Fibroblast of lung (primary cell): ENCODE measurements around the gene IMMP1L. TPM values are rescaled to one million over a fixed set of nuclear protein-coding genes. Genes with fewer than 3 reads are reported as not detected.

ENCODE experiments used
- DNase-seq, 2 donors: peaks; one replicate each; pipeline versions ENCODE4 v3.0.0 to v3.0.0-alpha.2; 2010; ENCODE audit warnings: low read depth in 2 of 2
- H2AFZ ChIP-seq: 2 replicates; pipeline ENCODE4 v1.5.1; 2012; ENCODE audit warnings: low read length, control low read depth, inconsistent platforms
- H3K27ac ChIP-seq: 2 replicates; pipeline ENCODE4 v1.5.1; 2011; ENCODE audit warnings: low read length, control low read depth; ENCODE audit not compliant: insufficient read depth
- H3K27me3 ChIP-seq: 2 replicates; pipeline ENCODE4 v1.5.1; 2011; ENCODE audit warnings: mild to moderate bottlenecking, low read length; ENCODE audit not compliant: control insufficient read depth, insufficient read depth
- H3K36me3 ChIP-seq: 2 replicates; pipeline ENCODE4 v1.5.1; 2011; ENCODE audit warnings: low read length; ENCODE audit not compliant: control insufficient read depth, insufficient read depth
- H3K4me1 ChIP-seq: 2 replicates; pipeline ENCODE4 v1.5.1; 2011; ENCODE audit warnings: low read length; ENCODE audit not compliant: control insufficient read depth, insufficient read depth; ENCODE audit errors: extremely low read depth
- H3K4me2 ChIP-seq: 2 replicates; pipeline ENCODE4 v1.5.1; 2011; ENCODE audit warnings: low read length, control low read depth; ENCODE audit not compliant: insufficient read depth; ENCODE audit errors: extremely low read depth
- H3K4me3 ChIP-seq, 4 experiments: fragments of 200-600 bp in 1 of 4; sonication (generic) in 1 of 4; replicated peaks in 1 of 4; 2 replicates each; pipeline ENCODE4 v1.5.1; 2011 to 2016; ENCODE audit warnings: low read length in 4 of 4, low read depth in 3 of 4, mild to moderate bottlenecking in 3 of 4, control low read depth in 2 of 4, inconsistent platforms in 1 of 4, mixed read lengths in 1 of 4; ENCODE audit not compliant: insufficient read depth in 1 of 4; ENCODE audit errors: control extremely low read depth in 1 of 4
- H3K79me2 ChIP-seq: 2 replicates; pipeline ENCODE4 v1.5.1; 2012; ENCODE audit warnings: mild to moderate bottlenecking, low read length, inconsistent platforms; ENCODE audit not compliant: control insufficient read depth, insufficient read depth
- H3K9ac ChIP-seq: 2 replicates; pipeline ENCODE4 v1.5.1; 2011; ENCODE audit warnings: mild to moderate bottlenecking, low read length, control low read depth; ENCODE audit not compliant: insufficient read depth
- H3K9me3 ChIP-seq: 2 replicates; pipeline ENCODE4 v1.5.1; 2012; ENCODE audit warnings: low read depth, low read length; ENCODE audit not compliant: control insufficient read depth, insufficient read depth
- H4K20me1 ChIP-seq: 2 replicates; pipeline ENCODE4 v1.5.1; 2011; ENCODE audit warnings: low read length; ENCODE audit not compliant: control insufficient read depth, insufficient read depth; ENCODE audit errors: extremely low read depth
- CTCF ChIP-seq, 2 donors: IDR thresholded peaks in 1 of 2; conservative IDR thresholded peaks in 1 of 2; 1 replicate in 1 of 2; 2 replicates in 1 of 2; pipeline ENCODE4 v1.5.1; 2011 to 2012; ENCODE audit warnings: low read length in 2 of 2, control low read depth in 1 of 2, inconsistent platforms in 1 of 2, low read depth in 1 of 2, mild to moderate bottlenecking in 1 of 2
- EZH2 ChIP-seq: IDR thresholded peaks from 2 replicates; pipeline ENCODE4 v1.5.1; 2012; ENCODE audit warnings: low read length, control low read depth, mild to moderate bottlenecking; ENCODE audit errors: missing control alignments
- polyA plus RNA-seq, 2 donors: library from polyadenylated mRNA; depleted of rRNA in 1 of 2; stranded (reverse) in 1 of 2; unstranded in 1 of 2; fragments of >200 nt; gene quantifications; 2 replicates each; pipeline ENCODE4 v1.2.1, GENCODE V29; 2011 to 2012; ENCODE audit warnings: missing spikeins in 1 of 2
- total RNA-seq: library from RNA; depleted of rRNA; stranded (reverse); fragments of >200 nt; gene quantifications from 2 replicates; pipeline ENCODE4 v1.2.1, GENCODE V29; 2014

Gene IMMP1L
- total and polyA plus RNA-seq, 2 donors (not counting 1 experiment from before 2014, with no cell fraction given): 10.2 to 22.2 TPM

GRCh38 chr11:31512117-31512516, 2.7 kb upstream of the IMMP1L start:
- peaks cover 7% of the 10 kb centered on the region for H3K79me2 ChIP-seq
- no peaks in the 10 kb centered on the region for H3K27me3 ChIP-seq
- no peak overlapping the region for H3K4me3 ChIP-seq
- no peak overlapping the region for H3K27ac ChIP-seq
- TF ChIP-seq CTCF (conservative IDR thresholded peaks at IDR 0.05 in 1 of 2, IDR thresholded peaks at IDR 0.05 in 1 of 2; ENCODE audit: low read depth in 1 of 2, low read length in 2 of 2) (no peak), EZH2 (no peak)
- no peaks in the 10 kb centered on the region for H4K20me1 ChIP-seq
- no peak for DNase-seq
- no peak overlapping the region for H3K4me2 ChIP-seq
- no peaks in the 10 kb centered on the region for H3K4me1 ChIP-seq
- H3K9me3 ChIP-seq: no peaks in the 10 kb centered on the region
- H2AFZ ChIP-seq: no peak overlapping the region
- no peak overlapping the region for H3K9ac ChIP-seq
- no peaks in the 10 kb centered on the region for H3K36me3 ChIP-seq

- H3K4me1 ChIP-seq: no peaks in the 10 kb centered on the region
- TF ChIP-seq CTCF (conservative IDR thresholded peaks at IDR 0.05 in 1 of 2, IDR thresholded peaks at IDR 0.05 in 1 of 2; ENCODE audit: low read depth in 1 of 2, low read length in 2 of 2) (no peak), EZH2 (no peak)
- no peaks in the 10 kb centered on the region for H4K20me1 ChIP-seq
- peak overlapping the region; percentile 94 for H3K4me2 ChIP-seq
- no peaks in the 10 kb centered on the region for H3K27me3 ChIP-seq
- no peaks in the 10 kb centered on the region for H3K9me3 ChIP-seq
- H3K4me3 ChIP-seq: peak overlapping the region; percentile 63 to 97 (median 86)
- DNase-seq: no peak
- peak overlapping the region; percentile 1 for H3K9ac ChIP-seq
- peak overlapping the region; percentile 39 for H2AFZ ChIP-seq
- H3K36me3 ChIP-seq: no peaks in the 10 kb centered on the region
- H3K79me2 ChIP-seq: peaks cover 7% of the 10 kb centered on the region
- peak overlapping the region; percentile 68 for H3K27ac ChIP-seq
Measured at GRCh38 chr11:31509051-31509428, 382 bp downstream of the IMMP1L start.

GRCh38 chr11:31500560-31500959, 8.9 kb downstream of the IMMP1L start:
- Histone ChIP-seq H3K4me3 (no peak overlapping the region), H3K4me1 (no peaks in the 10 kb centered on the region), H3K9me3 (no peaks in the 10 kb centered on the region), H2AFZ (no peak overlapping the region), H4K20me1 (no peaks in the 10 kb centered on the region), H3K36me3 (no peaks in the 10 kb centered on the region), H3K79me2 (no peaks in the 10 kb centered on the region), H3K9ac (no peak overlapping the region), H3K27ac (no peak overlapping the region), H3K27me3 (no peaks in the 10 kb centered on the region), H3K4me2 (no peak overlapping the region)
- TF ChIP-seq CTCF (conservative IDR thresholded peaks at IDR 0.05 in 1 of 2, IDR thresholded peaks at IDR 0.05 in 1 of 2; ENCODE audit: low read depth in 1 of 2, low read length in 2 of 2) (no peak), EZH2 (no peak)
- DNase-seq: peak in 1 of 2 donors; percentile 56
